BLaER1 treated with 17β-estradiol and CSF1 and Interleukin-3, amounts not matched to agents 10 nM and 100 nM (cell line): ENCODE results near the gene ARHGEF28.

ENCODE experiments used
- H3K27ac ChIP-seq, 11 experiments: shearing (Covaris generic); formaldehyde crosslinking; 2 replicates each; pipeline ENCODE4 v1.8.1; 2022
- H3K27me3 ChIP-seq, 11 experiments: shearing (Covaris generic); formaldehyde crosslinking; 2 replicates each; pipeline ENCODE4 v1.8.1; 2022
- H3K36me3 ChIP-seq, 11 experiments: shearing (Covaris generic); formaldehyde crosslinking; 2 replicates each; pipeline ENCODE4 v1.8.1; 2022
- H3K4me1 ChIP-seq, 10 experiments: shearing (Covaris generic); formaldehyde crosslinking; 2 replicates each; pipeline ENCODE4 v1.8.1; 2022
- H3K4me2 ChIP-seq, 11 experiments: shearing (Covaris generic); formaldehyde crosslinking; 2 replicates each; pipeline ENCODE4 v1.8.1; 2022
- H3K4me3 ChIP-seq, 10 experiments: shearing (Covaris generic); formaldehyde crosslinking; 2 replicates each; pipeline ENCODE4 v1.8.1; 2022
- H3K9ac ChIP-seq, 11 experiments: shearing (Covaris generic); formaldehyde crosslinking; 2 replicates each; pipeline ENCODE4 v1.8.1; 2022
- H3K9me3 ChIP-seq, 11 experiments: shearing (Covaris generic); formaldehyde crosslinking; replicated peaks in 1 of 11; 2 replicates each; pipeline ENCODE4 v1.8.1; 2022
- H4K20me1 ChIP-seq, 11 experiments: shearing (Covaris generic); formaldehyde crosslinking; 2 replicates each; pipeline ENCODE4 v1.8.1; 2022
- Cebpa-rat ChIP-seq, 11 experiments: shearing (Covaris generic); IDR thresholded peaks; 2 replicates each; pipeline ENCODE4 v1.8.1; 2022

Gene ARHGEF28

GRCh38 chr5:73821003-73821402 lies 195.0 kb downstream of the ARHGEF28 start:
- Histone ChIP-seq H4K20me1 (no peaks in the 10 kb centered on the region), H3K4me1 (no peaks in the 10 kb centered on the region), H3K9ac (no peak overlapping the region), H3K36me3 (no peaks in the 10 kb centered on the region), H3K4me3 (no peak overlapping the region), H3K27me3 (no peaks in the 10 kb centered on the region), H3K4me2 (no peak overlapping the region), H3K27ac (no peak overlapping the region), H3K9me3 (peaks cover 0 to 3% (median 0%) of the 10 kb centered on the region in 11 experiments; a peak in 1 of 22 replicates)
- TF ChIP-seq Cebpa-rat (IDR thresholded peaks at IDR 0.05) = no peak

DNA sequence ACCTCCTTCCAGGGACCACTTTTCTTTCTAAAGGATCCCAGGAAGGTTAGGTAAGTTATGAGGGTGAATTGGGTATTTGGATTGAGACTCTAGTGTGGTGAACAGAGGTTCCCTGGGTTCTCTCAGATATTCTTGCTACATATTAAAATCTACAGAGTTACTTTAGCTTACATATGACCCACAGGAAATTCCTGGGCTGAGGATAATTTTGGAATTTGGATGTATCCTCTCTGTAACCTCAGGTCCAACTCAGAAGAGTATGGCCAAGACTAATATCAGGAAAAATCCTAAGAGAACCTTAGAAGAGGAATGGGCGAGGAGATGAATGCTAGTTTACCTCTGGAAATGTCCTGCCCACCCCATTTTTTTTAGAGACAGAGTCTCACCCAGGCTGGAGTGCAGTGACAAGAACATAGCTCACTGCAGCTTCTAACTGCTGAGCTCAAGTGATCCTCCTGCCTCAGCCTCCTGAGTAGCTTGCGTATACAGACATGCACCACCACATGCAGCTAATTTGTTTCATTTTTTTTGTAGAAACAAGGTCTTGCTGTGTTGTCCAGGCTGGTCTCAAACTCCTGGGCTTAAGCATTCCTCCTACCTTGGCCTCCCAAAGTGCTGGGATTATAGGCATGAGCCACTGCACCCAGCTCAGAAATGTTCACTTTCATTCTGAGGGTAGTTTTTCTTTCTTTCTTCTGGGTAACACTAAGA lies 196.4 kb downstream of the ARHGEF28 start:
- no peak for TF ChIP-seq Cebpa-rat (IDR thresholded peaks at IDR 0.05)
- Histone ChIP-seq H4K20me1 (no peaks in the 10 kb centered on the region), H3K27me3 (no peaks in the 10 kb centered on the region), H3K4me3 (no peak overlapping the region), H3K4me1 (no peaks in the 10 kb centered on the region), H3K9ac (no peak overlapping the region), H3K27ac (no peak overlapping the region), H3K9me3 (peaks cover 0 to 3% (median 0%) of the 10 kb centered on the region in 11 experiments; a peak in 1 of 22 replicates), H3K36me3 (no peaks in the 10 kb centered on the region), H3K4me2 (no peak overlapping the region)

- no peak overlapping the region for H3K4me2 ChIP-seq
- no peak for TF ChIP-seq Cebpa-rat (IDR thresholded peaks at IDR 0.05)
- H3K27ac ChIP-seq = no peak overlapping the region
- H3K4me1 ChIP-seq = no peaks in the 10 kb centered on the region
- no peak overlapping the region for H3K9ac ChIP-seq
- no peak overlapping the region for H3K4me3 ChIP-seq
- H3K27me3 ChIP-seq = no peaks in the 10 kb centered on the region
- no peaks in the 10 kb centered on the region for H4K20me1 ChIP-seq
- peaks cover 0 to 3% (median 0%) of the 10 kb centered on the region in 11 experiments; a peak in 1 of 22 replicates for H3K9me3 ChIP-seq
- no peaks in the 10 kb centered on the region for H3K36me3 ChIP-seq
These were observed 197.0 kb downstream of the ARHGEF28 start for GRCh38 chr5:73822989-73823339.

DNA sequence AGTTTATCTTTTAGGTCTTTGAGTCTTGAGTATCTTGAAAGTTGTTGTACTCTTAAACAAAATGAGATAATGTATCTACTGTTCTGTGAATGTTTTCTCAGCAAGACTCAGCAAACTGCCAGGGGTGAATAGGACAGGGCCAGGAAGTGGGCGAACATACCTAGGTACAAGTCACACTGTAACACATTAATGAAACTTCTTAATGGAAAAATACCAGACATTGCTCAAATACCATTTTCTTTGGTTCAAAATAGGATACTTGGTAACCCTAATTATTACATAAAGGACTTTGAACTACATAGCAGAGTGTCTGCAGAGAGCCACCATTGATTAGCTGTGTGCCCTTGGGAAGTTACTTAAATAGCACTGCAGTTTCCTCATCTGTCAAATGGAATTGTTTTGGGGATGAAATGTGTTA lies 197.5 kb downstream of the ARHGEF28 start:
- H3K4me3 ChIP-seq = no peak overlapping the region
- H3K4me2 ChIP-seq = no peak overlapping the region
- no peak overlapping the region for H3K27ac ChIP-seq
- H3K9ac ChIP-seq = no peak overlapping the region
- H4K20me1 ChIP-seq = no peaks in the 10 kb centered on the region
- no peaks in the 10 kb centered on the region for H3K36me3 ChIP-seq
- TF ChIP-seq Cebpa-rat (IDR thresholded peaks at IDR 0.05) = no peak
- no peaks in the 10 kb centered on the region for H3K27me3 ChIP-seq
- H3K4me1 ChIP-seq = no peaks in the 10 kb centered on the region
- peaks cover 0 to 3% (median 0%) of the 10 kb centered on the region in 11 experiments; a peak in 1 of 22 replicates for H3K9me3 ChIP-seq

DNA sequence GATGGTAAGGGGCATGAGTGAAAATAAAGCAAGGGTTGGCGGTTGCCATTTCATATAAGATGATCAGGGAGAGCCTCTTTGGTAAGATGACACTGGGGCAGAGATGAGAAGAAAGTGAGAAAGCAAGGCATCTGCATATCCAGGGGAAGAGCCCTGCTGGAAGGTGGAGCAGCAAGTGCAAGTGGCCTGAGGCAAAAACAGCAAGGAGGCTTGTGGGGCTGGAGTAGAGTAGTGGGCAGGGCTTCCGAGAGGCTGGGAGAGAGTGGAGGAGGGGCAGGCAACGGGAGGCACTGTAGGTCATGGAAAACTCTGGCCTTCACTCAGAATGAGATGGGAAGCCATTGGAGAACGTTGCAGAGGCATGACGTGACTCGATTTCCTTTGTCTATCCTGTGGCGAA lies 199.2 kb downstream of the ARHGEF28 start:
- TF ChIP-seq Cebpa-rat (IDR thresholded peaks at IDR 0.05) = no peak
- H3K27me3 ChIP-seq = no peaks in the 10 kb centered on the region
- no peak overlapping the region for H3K4me3 ChIP-seq
- no peaks in the 10 kb centered on the region for H3K4me1 ChIP-seq
- no peak overlapping the region for H3K27ac ChIP-seq
- H3K4me2 ChIP-seq = no peak overlapping the region
- H3K36me3 ChIP-seq = no peaks in the 10 kb centered on the region
- no peaks in the 10 kb centered on the region for H4K20me1 ChIP-seq
- H3K9ac ChIP-seq = no peak overlapping the region
- H3K9me3 ChIP-seq = no peaks in the 10 kb centered on the region

DNA sequence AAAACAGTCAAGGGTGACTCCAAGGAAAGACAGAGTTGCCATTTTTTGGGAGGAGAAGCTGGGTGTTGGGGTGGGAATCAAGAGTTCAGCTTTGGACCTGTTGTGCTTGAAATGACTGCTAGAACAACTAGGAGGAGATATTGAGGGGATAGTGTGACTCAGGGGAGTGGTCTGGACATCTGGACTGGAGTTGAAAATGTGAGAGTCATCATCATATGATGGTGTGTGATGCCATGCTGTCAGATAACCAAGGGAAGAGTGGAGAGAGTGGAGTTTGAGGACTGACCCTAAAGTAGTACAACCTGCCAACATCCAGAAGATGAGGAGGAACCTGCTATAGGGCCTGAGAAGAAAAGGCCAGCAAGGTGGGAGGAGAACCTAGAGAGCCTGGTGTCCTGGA lies 199.7 kb downstream of the ARHGEF28 start:
- Histone ChIP-seq H3K36me3 (no peaks in the 10 kb centered on the region), H3K27me3 (no peaks in the 10 kb centered on the region), H3K9ac (no peak overlapping the region), H3K27ac (no peak overlapping the region), H4K20me1 (no peaks in the 10 kb centered on the region), H3K4me1 (no peaks in the 10 kb centered on the region), H3K4me2 (no peak overlapping the region), H3K9me3 (no peaks in the 10 kb centered on the region), H3K4me3 (no peak overlapping the region)
- TF ChIP-seq Cebpa-rat (IDR thresholded peaks at IDR 0.05) = no peak

DNA sequence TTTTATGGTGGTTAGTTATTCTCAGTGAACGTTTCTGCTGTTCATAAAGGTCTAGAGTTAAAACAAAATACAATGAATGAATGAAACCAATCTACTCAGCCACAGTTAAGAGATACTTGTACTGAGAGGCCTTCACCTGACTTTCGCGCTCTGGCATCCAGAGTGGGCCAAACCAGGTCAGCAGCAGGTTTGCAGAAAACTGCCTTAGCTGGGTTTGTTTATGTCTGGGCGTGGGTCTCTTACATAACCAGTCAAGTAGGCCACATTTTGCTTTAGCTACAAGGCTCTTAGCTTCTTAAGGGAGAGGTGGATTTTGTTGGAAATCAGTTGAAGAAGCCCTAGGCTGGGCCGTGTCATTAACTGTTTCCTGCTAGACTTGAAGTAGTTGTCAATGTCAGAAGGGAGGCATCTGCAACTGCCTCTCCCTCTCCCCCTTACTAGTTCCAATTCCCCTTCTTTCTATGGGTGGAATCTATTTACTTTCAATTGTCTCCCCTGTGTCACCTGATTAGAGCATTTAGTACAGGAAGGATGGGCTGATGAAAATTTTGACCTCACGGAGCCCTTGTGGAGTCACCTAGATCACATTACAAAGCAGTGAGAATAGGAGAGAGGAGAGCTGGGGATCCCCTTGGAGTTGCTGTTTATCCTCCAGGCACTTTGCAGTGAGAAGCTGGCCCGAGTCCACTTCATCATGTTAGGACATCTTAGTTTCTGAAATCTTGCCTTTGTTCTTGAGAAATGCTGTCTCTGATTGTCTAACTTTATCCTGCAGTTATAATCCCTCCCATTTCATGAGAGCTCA lies 200.5 kb downstream of the ARHGEF28 start:
- Histone ChIP-seq H4K20me1 (no peaks in the 10 kb centered on the region), H3K9me3 (no peaks in the 10 kb centered on the region), H3K4me3 (no peak overlapping the region), H3K27ac (no peak overlapping the region), H3K27me3 (no peaks in the 10 kb centered on the region), H3K36me3 (no peaks in the 10 kb centered on the region), H3K4me1 (no peaks in the 10 kb centered on the region), H3K9ac (no peak overlapping the region), H3K4me2 (no peak overlapping the region)
- no peak for TF ChIP-seq Cebpa-rat (IDR thresholded peaks at IDR 0.05)

GRCh38 chr5:73827106-73827450 lies 201.1 kb downstream of the ARHGEF28 start:
- Histone ChIP-seq H3K27me3 (no peaks in the 10 kb centered on the region), H3K4me3 (no peak overlapping the region), H3K9ac (no peak overlapping the region), H3K36me3 (no peaks in the 10 kb centered on the region), H3K27ac (no peak overlapping the region), H3K4me2 (no peak overlapping the region), H4K20me1 (no peaks in the 10 kb centered on the region), H3K9me3 (no peaks in the 10 kb centered on the region), H3K4me1 (no peaks in the 10 kb centered on the region)
- no peak for TF ChIP-seq Cebpa-rat (IDR thresholded peaks at IDR 0.05)

GRCh38 chr5:73828465-73828864 lies 202.5 kb downstream of the ARHGEF28 start:
- Histone ChIP-seq H3K36me3 (no peaks in the 10 kb centered on the region), H4K20me1 (no peaks in the 10 kb centered on the region), H3K4me2 (no peak overlapping the region), H3K27ac (no peak overlapping the region), H3K9ac (no peak overlapping the region), H3K27me3 (no peaks in the 10 kb centered on the region), H3K9me3 (no peaks in the 10 kb centered on the region), H3K4me1 (no peaks in the 10 kb centered on the region), H3K4me3 (no peak overlapping the region)
- no peak for TF ChIP-seq Cebpa-rat (IDR thresholded peaks at IDR 0.05)

DNA sequence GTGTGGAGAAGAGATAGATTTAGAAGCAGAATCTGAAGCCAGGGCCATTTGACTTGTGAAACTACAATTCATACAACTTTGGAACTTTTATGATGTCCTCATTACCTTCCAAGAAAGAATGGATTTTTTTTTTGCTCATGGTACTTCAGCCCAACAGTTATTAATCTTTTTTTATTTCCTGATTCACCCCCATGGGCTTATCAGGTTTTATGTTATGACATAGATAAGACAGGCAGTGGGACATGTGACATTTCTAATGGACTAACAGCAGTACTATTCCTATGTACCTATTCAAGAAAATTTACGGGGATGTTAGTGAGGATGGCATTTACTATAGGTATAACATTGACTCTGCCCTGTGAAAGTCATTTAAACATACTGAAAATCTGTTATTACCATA lies 204.7 kb downstream of the ARHGEF28 start:
- Histone ChIP-seq H3K9me3 (no peaks in the 10 kb centered on the region), H3K27me3 (no peaks in the 10 kb centered on the region), H3K27ac (no peak overlapping the region), H3K4me2 (no peak overlapping the region), H4K20me1 (no peaks in the 10 kb centered on the region), H3K4me1 (no peaks in the 10 kb centered on the region), H3K4me3 (no peak overlapping the region), H3K9ac (no peak overlapping the region), H3K36me3 (no peaks in the 10 kb centered on the region)
- TF ChIP-seq Cebpa-rat (IDR thresholded peaks at IDR 0.05) = no peak
